ENCODE data around the gene SCOC.

DNA sequence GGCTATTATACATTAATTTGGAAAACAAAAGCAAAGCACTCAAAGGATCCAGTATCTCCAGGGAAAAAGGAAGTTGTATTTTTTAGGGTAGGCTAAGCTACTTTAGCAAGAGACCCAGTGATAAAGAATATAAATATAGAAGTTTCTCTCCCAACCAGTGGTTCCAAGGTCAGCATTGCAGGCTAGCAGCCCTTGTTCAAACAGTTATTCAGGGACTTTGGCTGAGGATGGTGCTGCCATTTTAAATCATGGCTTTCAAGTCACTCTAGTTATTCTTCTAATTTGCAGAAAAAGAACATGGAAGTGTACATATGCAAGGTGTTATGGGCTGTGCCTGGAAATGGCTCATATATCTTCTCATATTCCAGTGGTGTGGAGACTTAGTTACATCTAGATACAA lies 9.3 kb downstream of the SCOC start:
- no peak for TF ChIP-seq POLR2A (IDR thresholded peaks at IDR 0.05)
- TF ChIP-seq, protein P1, sequence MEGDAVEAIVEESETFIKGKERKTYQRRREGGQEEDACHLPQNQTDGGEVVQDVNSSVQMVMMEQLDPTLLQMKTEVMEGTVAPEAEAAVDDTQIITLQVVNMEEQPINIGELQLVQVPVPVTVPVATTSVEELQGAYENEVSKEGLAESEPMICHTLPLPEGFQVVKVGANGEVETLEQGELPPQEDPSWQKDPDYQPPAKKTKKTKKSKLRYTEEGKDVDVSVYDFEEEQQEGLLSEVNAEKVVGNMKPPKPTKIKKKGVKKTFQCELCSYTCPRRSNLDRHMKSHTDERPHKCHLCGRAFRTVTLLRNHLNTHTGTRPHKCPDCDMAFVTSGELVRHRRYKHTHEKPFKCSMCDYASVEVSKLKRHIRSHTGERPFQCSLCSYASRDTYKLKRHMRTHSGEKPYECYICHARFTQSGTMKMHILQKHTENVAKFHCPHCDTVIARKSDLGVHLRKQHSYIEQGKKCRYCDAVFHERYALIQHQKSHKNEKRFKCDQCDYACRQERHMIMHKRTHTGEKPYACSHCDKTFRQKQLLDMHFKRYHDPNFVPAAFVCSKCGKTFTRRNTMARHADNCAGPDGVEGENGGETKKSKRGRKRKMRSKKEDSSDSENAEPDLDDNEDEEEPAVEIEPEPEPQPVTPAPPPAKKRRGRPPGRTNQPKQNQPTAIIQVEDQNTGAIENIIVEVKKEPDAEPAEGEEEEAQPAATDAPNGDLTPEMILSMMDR (IDR thresholded peaks at IDR 0.05), result no peak

All from uterus (tissue), 2 donors.